ENCODE results near the gene WNT3. TPM values are rescaled to one million over a fixed set of nuclear protein-coding genes. Genes with fewer than 3 reads are reported as not detected.

WNT3 gene
- total and polyA plus RNA-seq, 4 donors: 0.19 to 4.3 (median 2.7) TPM

DNA sequence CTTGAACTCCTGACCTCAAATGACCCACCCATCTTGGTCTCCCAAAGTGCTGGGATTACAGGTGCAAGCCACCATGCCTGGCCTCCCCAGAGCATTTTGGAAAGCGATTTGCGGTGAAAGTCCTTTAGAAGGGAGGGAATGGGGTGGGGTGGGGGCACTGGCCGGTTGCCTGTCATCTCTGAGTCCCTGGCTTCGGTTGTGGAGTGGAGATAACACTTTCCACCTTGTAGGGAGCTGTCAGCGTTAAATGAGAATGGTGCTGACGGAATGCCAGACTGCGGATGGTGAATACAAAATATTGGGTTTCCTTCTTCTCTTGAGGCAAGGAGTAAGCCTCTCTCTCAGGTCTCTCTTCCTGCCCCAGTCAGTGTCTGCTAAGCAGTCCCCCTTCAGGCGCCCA is 5.2 kb upstream of the WNT3 start:
- WGBS: 80% methylated on average over 8 of the region's 8 CpGs
- H3K36me3 ChIP-seq (ENCODE audit: control insufficient read depth in 4 of 4, insufficient read depth in 3 of 4, low read depth in 1 of 4, low read length in 3 of 4): no peaks in the 10 kb centered on the region
- H3K27me3 ChIP-seq (ENCODE audit: control insufficient read depth in 4 of 4, insufficient read depth in 4 of 4, low read length in 3 of 4): peaks cover 0 to 14% (median 8%) of the 10 kb centered on the region in 4 donors

More for the DNA sequence above, 5.2 kb upstream of the WNT3 start:
- peaks cover 3 to 15% (median 10%) of the 10 kb centered on the region in 4 donors for H3K4me1 ChIP-seq (ENCODE audit: control insufficient read depth in 4 of 4, insufficient read depth in 4 of 4, low read length in 3 of 4)
- H3K27ac ChIP-seq (ENCODE audit: low read depth in 1 of 2, low read length in 2 of 2): no peak overlapping the region
- no peak for DNase-seq (ENCODE audit: low spot score)
- no peak overlapping the region for H3K4me3 ChIP-seq (ENCODE audit: low read depth in 1 of 3, low read length in 3 of 3)
- no peak overlapping the region for H3K9ac ChIP-seq (ENCODE audit: low read depth in 1 of 2, low read length in 2 of 2)
- TF ChIP-seq FOXA2 (IDR thresholded peaks at IDR 0.05): no peak
- no peak for TF ChIP-seq HNF4A (conservative IDR thresholded peaks at IDR 0.05)
- TF ChIP-seq EGR1 (IDR thresholded peaks at IDR 0.05; ENCODE audit: low read depth in 2 of 2): no peak
- TF ChIP-seq REST (IDR thresholded peaks at IDR 0.05): no peak
- TF ChIP-seq MAX (IDR thresholded peaks at IDR 0.05): no peak
- no peak for TF ChIP-seq ZBTB33 (IDR thresholded peaks at IDR 0.05)
- TF ChIP-seq, protein P1, sequence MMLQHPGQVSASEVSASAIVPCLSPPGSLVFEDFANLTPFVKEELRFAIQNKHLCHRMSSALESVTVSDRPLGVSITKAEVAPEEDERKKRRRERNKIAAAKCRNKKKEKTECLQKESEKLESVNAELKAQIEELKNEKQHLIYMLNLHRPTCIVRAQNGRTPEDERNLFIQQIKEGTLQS (IDR thresholded peaks at IDR 0.05): no peak
- no peak for TF ChIP-seq FOXA1 (IDR thresholded peaks at IDR 0.05)
- TF ChIP-seq NR2F2 (IDR thresholded peaks at IDR 0.05): no peak
- no peak for TF ChIP-seq RAD21 (IDR thresholded peaks at IDR 0.05)
- no peak for TF ChIP-seq JUND (IDR thresholded peaks at IDR 0.05)
- no peak for TF ChIP-seq HNF4G (IDR thresholded peaks at IDR 0.05)
- TF ChIP-seq, protein P2, sequence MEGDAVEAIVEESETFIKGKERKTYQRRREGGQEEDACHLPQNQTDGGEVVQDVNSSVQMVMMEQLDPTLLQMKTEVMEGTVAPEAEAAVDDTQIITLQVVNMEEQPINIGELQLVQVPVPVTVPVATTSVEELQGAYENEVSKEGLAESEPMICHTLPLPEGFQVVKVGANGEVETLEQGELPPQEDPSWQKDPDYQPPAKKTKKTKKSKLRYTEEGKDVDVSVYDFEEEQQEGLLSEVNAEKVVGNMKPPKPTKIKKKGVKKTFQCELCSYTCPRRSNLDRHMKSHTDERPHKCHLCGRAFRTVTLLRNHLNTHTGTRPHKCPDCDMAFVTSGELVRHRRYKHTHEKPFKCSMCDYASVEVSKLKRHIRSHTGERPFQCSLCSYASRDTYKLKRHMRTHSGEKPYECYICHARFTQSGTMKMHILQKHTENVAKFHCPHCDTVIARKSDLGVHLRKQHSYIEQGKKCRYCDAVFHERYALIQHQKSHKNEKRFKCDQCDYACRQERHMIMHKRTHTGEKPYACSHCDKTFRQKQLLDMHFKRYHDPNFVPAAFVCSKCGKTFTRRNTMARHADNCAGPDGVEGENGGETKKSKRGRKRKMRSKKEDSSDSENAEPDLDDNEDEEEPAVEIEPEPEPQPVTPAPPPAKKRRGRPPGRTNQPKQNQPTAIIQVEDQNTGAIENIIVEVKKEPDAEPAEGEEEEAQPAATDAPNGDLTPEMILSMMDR (IDR thresholded peaks at IDR 0.05; ENCODE audit: low read depth, low read length, missing input control): no peak
- no peak for TF ChIP-seq YY1 (IDR thresholded peaks at IDR 0.05)
- no peak for TF ChIP-seq SP1 (IDR thresholded peaks at IDR 0.05)
- no peak for TF ChIP-seq TAF1 (conservative IDR thresholded peaks at IDR 0.05)
- TF ChIP-seq RXRA (IDR thresholded peaks at IDR 0.05): no peak
- TF ChIP-seq GABPA (IDR thresholded peaks at IDR 0.05 in 1 of 2, conservative IDR thresholded peaks at IDR 0.05 in 1 of 2): no peak
- no peaks in the 10 kb centered on the region for H3K9me3 ChIP-seq (ENCODE audit: control insufficient read depth in 4 of 4, low read length in 3 of 4)
